HepG2 (cell line): ENCODE measurements around the gene DSTN. TPM values are rescaled to one million over a fixed set of nuclear protein-coding genes. Genes with fewer than 3 reads are reported as not detected.

ENCODE experiments used
- ATAC-seq: fragments of 200-7000 bp; cut with Tn5 transposase; 3 replicates; pipeline ENCODE4 v1.9.1; 2020; ENCODE audit warnings: mild to moderate bottlenecking, moderate library complexity
- BruUV-seq: library from RNA; stranded (reverse); fragments of 400-500 nt; replicated peaks from 2 replicates; lab custom pipeline; 2021; lab: Mats Ljungman, UMichigan
- CTCF ChIA-PET: fragments of 300-600 bp; formaldehyde crosslinking; extraction: SDS; loops from one replicate; lab custom pipeline; 2021; ENCODE audit warnings: low total read pairs, inconsistent platforms, low intra/inter-chr PET ratio; lab: Yijun Ruan, JAX
- POLR2A ChIA-PET: fragments of 350-600 bp; sonication (Branson Sonifier 250); formaldehyde crosslinking; loops from one replicate; lab custom pipeline; 2020; ENCODE audit warnings: antibody characterized with exemption, inconsistent platforms; lab: Yijun Ruan, JAX
- DNase-seq: peaks from one replicate; pipeline ENCODE4 v3.0.0-alpha.2; 2015; ENCODE audit warnings: low spot score
- FAIRE-seq: peaks from 3 replicates; lab custom pipeline; 2011; peaks lifted over from hg19 to GRCh38; lab: Jason Lieb, UNC
- H2AFZ ChIP-seq: one replicate; pipeline ENCODE4 v1.6.1; 2011; ENCODE audit warnings: low read length, inconsistent platforms
- H3K27ac ChIP-seq: fragments of 300-600 bp; 3 replicates; pipeline ENCODE4 v1.8.0; 2011; ENCODE audit warnings: mixed run types, mild to moderate bottlenecking, mixed read lengths, low read length, inconsistent platforms; ENCODE audit not compliant: insufficient read depth; ENCODE audit errors: extremely low read length
- H3K27me3 ChIP-seq, 2 experiments: fragments of 200-600 bp in 1 of 2; 2 replicates in 1 of 2; 3 replicates in 1 of 2; pipeline versions ENCODE4 v1.6.0 to v1.8.0; 2011; ENCODE audit warnings: low read length in 2 of 2, mild to moderate bottlenecking in 2 of 2, moderate library complexity in 2 of 2, inconsistent platforms in 1 of 2; ENCODE audit not compliant: insufficient read depth in 2 of 2, control insufficient read depth in 1 of 2
- H3K36me3 ChIP-seq, 2 experiments: fragments of 200-600 bp in 1 of 2; replicated peaks in 1 of 2; 2 replicates in 1 of 2; 3 replicates in 1 of 2; pipeline versions ENCODE4 v1.5.1 to v1.8.0; 2011; ENCODE audit warnings: low read length in 2 of 2, inconsistent platforms in 1 of 2; ENCODE audit not compliant: insufficient read depth in 2 of 2, control insufficient read depth in 1 of 2
- H3K4me1 ChIP-seq: 2 replicates; pipeline ENCODE4 v1.5.1; 2012; ENCODE audit warnings: low read length, inconsistent platforms; ENCODE audit not compliant: insufficient read depth
- H3K4me2 ChIP-seq: 2 replicates; pipeline ENCODE4 v1.6.0; 2011; ENCODE audit warnings: low read depth, low read length, inconsistent platforms
- H3K4me3 ChIP-seq, 3 experiments: fragments of 200-600 bp in 1 of 3; sonication (generic), shearing (Covaris generic) in 1 of 3; replicated peaks in 1 of 3; 2 replicates each; pipeline ENCODE4 v1.5.1; 2011 to 2016; ENCODE audit warnings: low read length in 3 of 3, inconsistent platforms in 2 of 3, low read depth in 2 of 3, mild to moderate bottlenecking in 2 of 3, control low read depth in 1 of 3, mixed read lengths in 1 of 3; ENCODE audit not compliant: insufficient read depth in 1 of 3
- H3K79me2 ChIP-seq: one replicate; pipeline ENCODE4 v1.6.1; 2011; ENCODE audit warnings: low read length, inconsistent platforms; ENCODE audit not compliant: insufficient read depth
- H3K9ac ChIP-seq: 2 replicates; pipeline ENCODE4 v1.6.0; 2011; ENCODE audit warnings: mild to moderate bottlenecking, low read depth, low read length, inconsistent platforms; ENCODE audit not compliant: insufficient read depth
- H3K9me3 ChIP-seq: 2 replicates; pipeline ENCODE4 v1.5.1; 2012; ENCODE audit warnings: mild to moderate bottlenecking, low read length
- H4K20me1 ChIP-seq: 2 replicates; pipeline ENCODE4 v1.6.0; 2011; ENCODE audit warnings: inconsistent platforms, mild to moderate bottlenecking, low read length, moderate library complexity; ENCODE audit not compliant: insufficient read depth
- DBP ChIP-seq: sonication (generic); formaldehyde crosslinking; IDR thresholded peaks from 2 replicates; pipeline ENCODE4 v1.4.0; 2020; ENCODE audit warnings: missing genetic modification reagents; ENCODE audit errors: not compliant biosample characterization
- HBP1 ChIP-seq: IDR thresholded peaks from 2 replicates; pipeline ENCODE4 v1.6.1; 2016; ENCODE audit warnings: low read depth, control low read depth
- RFXAP ChIP-seq: sonication (generic); formaldehyde crosslinking; IDR thresholded peaks from 2 replicates; pipeline ENCODE4 v1.4.0; 2020; ENCODE audit warnings: missing genetic modification reagents, borderline replicate concordance
- ZNF564 ChIP-seq: sonication (generic); formaldehyde crosslinking; IDR thresholded peaks from 2 replicates; pipeline ENCODE4 v1.8.1; 2023; ENCODE audit warnings: mild to moderate bottlenecking, missing genetic modification reagents
- ZNF580 ChIP-seq: IDR thresholded peaks from 2 replicates; pipeline ENCODE4 v1.6.1; 2016; ENCODE audit warnings: low read depth, borderline replicate concordance
- ZNF770 ChIP-seq: sonication (generic); formaldehyde crosslinking; IDR thresholded peaks from 2 replicates; pipeline ENCODE4 v1.5.0; 2020; ENCODE audit warnings: mild to moderate bottlenecking, missing genetic modification reagents
- WGBS: methylation state at CpG from one replicate; pipeline ENCODE4 v1.1.6; 2017; ENCODE audit warnings: low lambda C conversion rate; 5-methylcytosine and 5-hydroxymethylcytosine counted together
- in situ Hi-C: cut with HindIII; loops from 2 replicates; pipeline ENCODE4 v1.10.0; 2017; ENCODE audit warnings: low pct_unique_long_range_greater_than_20kb; ENCODE audit not compliant: extremely low pct_ligation_motif_present
- intact Hi-C: fragments of 100-400 bp; cut with micrococcal nuclease; formaldehyde crosslinking; loops from one replicate; pipeline ENCODE4 v1.10.0; 2022; ENCODE audit not compliant: unreplicated experiment
- polyA plus RNA-seq, 8 experiments: library from polyadenylated mRNA; depleted of rRNA in 3 of 8; stranded (reverse) in 7 of 8; unstranded in 1 of 8; fragments of >200 nt; fragmentation: Illumina TruSeq in 4 of 8; extraction: Trizol in 4 of 8; gene quantifications; 2 replicates each; pipeline versions ENCODE4 v1.2.1 to v1.2.3, GENCODE V29; 2011 to 2016; ENCODE audit warnings: low read depth in 4 of 8, missing spikeins in 1 of 8, mixed read lengths in 1 of 8; ENCODE audit not compliant: insufficient read depth in 1 of 8
- total RNA-seq, 5 experiments: library from RNA; depleted of rRNA; stranded (reverse); fragments of >200 nt; fragmentation: Illumina TruSeq; extraction: Trizol; gene quantifications; 2 replicates each; pipeline ENCODE4 v1.2.3, GENCODE V29; 2016; ENCODE audit warnings: low read depth in 1 of 5
- TF ChIP-seq, protein P1 (sequence below): sonication (generic); formaldehyde crosslinking; IDR thresholded peaks from 2 replicates; pipeline ENCODE4 v1.8.1; 2022; ENCODE audit warnings: low read depth, mild to moderate bottlenecking, missing genetic modification reagents

The DSTN gene
- total and polyA plus RNA-seq, 2 of the 13 experiments (the other 11 are each of a cell fraction or from before 2014, with no cell fraction given), result 27.6 to 106 TPM

DNA sequence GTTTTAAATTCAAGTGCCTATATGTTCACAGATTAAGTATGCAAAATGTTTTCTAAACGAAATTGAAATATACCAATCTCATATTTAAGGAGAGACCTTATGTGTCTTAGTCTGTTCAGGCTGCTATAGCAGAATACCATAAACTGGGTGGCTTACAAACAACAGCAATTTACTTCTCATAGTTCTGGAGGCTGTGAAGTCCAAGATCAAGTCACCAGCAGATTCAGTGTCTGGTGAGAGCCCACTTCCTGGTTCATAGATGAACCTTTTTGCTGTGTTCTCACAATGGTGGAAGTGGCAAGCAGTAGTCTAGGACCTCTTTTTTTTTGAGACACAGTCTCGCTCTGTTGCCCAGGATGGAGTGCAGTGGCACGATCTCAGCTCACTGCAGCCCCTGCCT, 3.5 kb upstream of the DSTN start:
- H3K27ac ChIP-seq, result no peak overlapping the region
- DNase-seq (no peak), ATAC-seq (no peak), FAIRE-seq (no peak)
- no peak overlapping the region for H3K4me2 ChIP-seq
- peaks cover 9% of the 10 kb centered on the region for H3K79me2 ChIP-seq
- H3K4me3 ChIP-seq, result no peak overlapping the region
- BruUV-seq, result no TSS peak
- ChIA-PET CTCF (no interaction called here), POLR2A (interaction anchor here (0.7 kb wide), 1 partner anchor 20 kb away, joined by 3 read pairs; no protein-coding TSS in a partner anchor)
- H3K9me3 ChIP-seq, result no peaks in the 10 kb centered on the region
- H3K36me3 ChIP-seq, result no peaks in the 10 kb centered on the region
- TF ChIP-seq ZNF564 (CRISPR knock-in tag) (peak; percentile 99), HBP1 (CRISPR knock-in tag) (no peak)
- H3K27me3 ChIP-seq, result no peaks in the 10 kb centered on the region; a peak in 1 of 5 replicates
- WGBS, result 62% methylated on average over 3 of the region's 3 CpGs
- peaks cover 4% of the 10 kb centered on the region; the same call in 1 of the 2 replicates for H4K20me1 ChIP-seq
- in situ Hi-C loops, result no loop called here
- no peak overlapping the region for H3K9ac ChIP-seq
- intact Hi-C loops, result no loop called here
- peaks cover 28% of the 10 kb centered on the region for H3K4me1 ChIP-seq
- no peak overlapping the region for H2AFZ ChIP-seq

DNA sequence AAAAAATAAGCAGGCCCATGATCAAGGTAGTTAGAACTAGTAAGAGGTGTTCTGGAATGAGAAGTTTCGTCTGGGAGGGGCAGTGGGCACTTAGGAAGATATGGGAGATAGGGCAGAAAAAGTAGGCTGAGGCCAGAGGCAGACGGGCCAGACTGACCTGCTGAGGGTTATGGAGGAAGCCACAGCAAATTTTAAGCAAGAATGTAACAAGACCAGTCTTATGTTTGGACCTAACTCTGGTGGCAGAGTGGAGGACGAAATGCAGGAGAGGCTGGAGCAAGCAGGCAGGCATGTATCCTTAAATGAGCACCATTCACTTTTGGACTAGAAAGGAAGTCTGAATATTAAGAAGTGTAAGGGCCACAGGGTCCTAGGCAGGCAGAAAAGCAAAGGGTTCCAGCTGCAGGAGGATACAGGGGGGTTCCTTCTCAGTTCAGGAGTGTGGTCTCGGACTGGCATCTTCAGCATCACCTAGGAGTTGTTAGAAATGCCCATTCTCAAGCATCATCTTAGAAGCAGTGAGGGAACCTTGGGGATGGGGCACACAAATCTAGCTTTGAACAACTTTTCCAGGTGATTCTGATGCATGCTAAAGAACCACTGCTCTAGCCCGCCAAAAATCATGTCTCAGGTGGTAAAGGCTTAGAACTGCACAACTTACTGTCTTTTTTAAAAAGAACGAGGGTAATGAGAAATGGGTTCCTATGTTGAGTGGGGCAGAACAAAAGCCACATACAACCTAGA, 1.7 kb upstream of the DSTN start:
- Histone ChIP-seq H3K27ac (peak overlapping the region; percentile 6), H4K20me1 (peaks cover 8% of the 10 kb centered on the region; the same call in 1 of the 2 replicates), H3K36me3 (no peaks in the 10 kb centered on the region), H3K4me2 (peak overlapping the region; percentile 73), H2AFZ (no peak overlapping the region), H3K9me3 (no peaks in the 10 kb centered on the region), H3K9ac (peak overlapping the region; percentile 61; the same call in 1 of the 2 replicates), H3K4me3 (peak overlapping the region; percentile 64 to 100 (median 94); a peak in 5 of 6 replicates), H3K79me2 (peaks cover 28% of the 10 kb centered on the region), H3K4me1 (peaks cover 40% of the 10 kb centered on the region), H3K27me3 (no peaks in the 10 kb centered on the region; a peak in 1 of 5 replicates)
- CTCF ChIA-PET, result interaction anchor here (2.9 kb wide), 1 partner anchor 31 kb away, joined by 13 read pairs; no protein-coding TSS in a partner anchor
- 57% methylated on average over 6 of the region's 6 CpGs for whole genome bisulfite sequencing
- POLR2A ChIA-PET, result no interaction called here
- BruUV-seq, result no TSS peak
- in situ Hi-C loops, result no loop called here
- DNase-seq (no peak), ATAC-seq (no peak), FAIRE-seq (no peak)
- no peak for TF ChIP-seq RFXAP (CRISPR knock-in tag)
- peak; percentile 8 for TF ChIP-seq DBP
- TF ChIP-seq ZNF580 (CRISPR knock-in tag), result no peak
- TF ChIP-seq ZNF770 (CRISPR knock-in tag), result 0 out of 2 replicates have a peak, but pooled peaks have one; percentile 4
- TF ChIP-seq, protein P1, sequence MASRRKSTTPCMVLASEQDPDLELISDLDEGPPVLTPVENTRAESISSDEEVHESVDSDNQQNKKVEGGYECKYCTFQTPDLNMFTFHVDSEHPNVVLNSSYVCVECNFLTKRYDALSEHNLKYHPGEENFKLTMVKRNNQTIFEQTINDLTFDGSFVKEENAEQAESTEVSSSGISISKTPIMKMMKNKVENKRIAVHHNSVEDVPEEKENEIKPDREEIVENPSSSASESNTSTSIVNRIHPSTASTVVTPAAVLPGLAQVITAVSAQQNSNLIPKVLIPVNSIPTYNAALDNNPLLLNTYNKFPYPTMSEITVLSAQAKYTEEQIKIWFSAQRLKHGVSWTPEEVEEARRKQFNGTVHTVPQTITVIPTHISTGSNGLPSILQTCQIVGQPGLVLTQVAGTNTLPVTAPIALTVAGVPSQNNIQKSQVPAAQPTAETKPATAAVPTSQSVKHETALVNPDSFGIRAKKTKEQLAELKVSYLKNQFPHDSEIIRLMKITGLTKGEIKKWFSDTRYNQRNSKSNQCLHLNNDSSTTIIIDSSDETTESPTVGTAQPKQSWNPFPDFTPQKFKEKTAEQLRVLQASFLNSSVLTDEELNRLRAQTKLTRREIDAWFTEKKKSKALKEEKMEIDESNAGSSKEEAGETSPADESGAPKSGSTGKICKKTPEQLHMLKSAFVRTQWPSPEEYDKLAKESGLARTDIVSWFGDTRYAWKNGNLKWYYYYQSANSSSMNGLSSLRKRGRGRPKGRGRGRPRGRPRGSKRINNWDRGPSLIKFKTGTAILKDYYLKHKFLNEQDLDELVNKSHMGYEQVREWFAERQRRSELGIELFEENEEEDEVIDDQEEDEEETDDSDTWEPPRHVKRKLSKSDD (CRISPR knock-in tag), result 0 out of 2 replicates have a peak, but pooled peaks have one; percentile 7
- intact Hi-C loops, result no loop called here
